HT-29 (cell line): ENCODE results near the gene MEGF11. TPM values are rescaled to one million over a fixed set of nuclear protein-coding genes. Genes with fewer than 3 reads are reported as not detected.

Experiments
- DNase-seq: peaks from one replicate; pipeline ENCODE4 v3.0.0-alpha.2; 2015; ENCODE audit warnings: low spot score
- total RNA-seq: library from RNA; depleted of rRNA; stranded (reverse); fragments of >200 nt; shearing (Covaris generic); gene quantifications from 2 replicates; pipeline ENCODE4 v1.2.3, GENCODE V29; 2014

The MEGF11 gene
- total RNA-seq, 1 experiment from 2014 or later = 0.51 TPM

GRCh38 chr15:66240240-66240794 is 13.2 kb downstream of the MEGF11 start:
- no peak for DNase-seq

- no peak for DNase-seq
These were observed 14.0 kb downstream of the MEGF11 start for GRCh38 chr15:66239514-66239913.

- no peak for DNase-seq
These were observed 15.2 kb downstream of the MEGF11 start for GRCh38 chr15:66238318-66238717.

- no peak for DNase-seq
These were observed 15.9 kb downstream of the MEGF11 start for GRCh38 chr15:66237513-66238235.

- no peak for DNase-seq
These were observed 16.7 kb downstream of the MEGF11 start for GRCh38 chr15:66236806-66237375.

- no peak for DNase-seq
These were observed 17.7 kb downstream of the MEGF11 start for GRCh38 chr15:66235866-66236265.

GRCh38 chr15:66234798-66235197 is 18.8 kb downstream of the MEGF11 start:
- DNase-seq = no peak

- no peak for DNase-seq
These were observed 19.8 kb downstream of the MEGF11 start for GRCh38 chr15:66233487-66234415.

- no peak for DNase-seq
These were observed 21.3 kb downstream of the MEGF11 start for GRCh38 chr15:66232267-66232625.

- DNase-seq = no peak
These were observed 21.9 kb downstream of the MEGF11 start for GRCh38 chr15:66231394-66232266.

GRCh38 chr15:66229790-66230465 is 23.6 kb downstream of the MEGF11 start:
- DNase-seq = no peak

- no peak for DNase-seq
These were observed 24.5 kb downstream of the MEGF11 start for GRCh38 chr15:66228807-66229735.

- DNase-seq = no peak
These were observed 26.8 kb downstream of the MEGF11 start for GRCh38 chr15:66226736-66227135.

- no peak for DNase-seq
These were observed 27.8 kb downstream of the MEGF11 start for GRCh38 chr15:66225656-66226274.

- no peak for DNase-seq
These were observed 28.6 kb downstream of the MEGF11 start for GRCh38 chr15:66224946-66225345.

- no peak for DNase-seq
These were observed 31.0 kb downstream of the MEGF11 start for GRCh38 chr15:66222273-66223198.

- no peak for DNase-seq
These were observed 32.4 kb downstream of the MEGF11 start for GRCh38 chr15:66221126-66221525.

GRCh38 chr15:66220601-66221000 is 32.9 kb downstream of the MEGF11 start:
- no peak for DNase-seq
